Measurements from ENCODE around the gene OXA1L. TPM values are rescaled to one million over a fixed set of nuclear protein-coding genes. Genes with fewer than 3 reads are reported as not detected.
"Not testable (repeated sequence)": the region's sequence is repeated elsewhere in the genome, so short reads cannot be mapped to it uniquely, and the experiment has no call there.

OXA1L gene
- total RNA-seq, 1 donor from 2014 or later: 94.2 TPM

GRCh38 chr14:22768947-22769346 is 2.5 kb downstream of the OXA1L start:
- no peak for DNase-seq (ENCODE audit: low read depth, low spot score)

- DNase-seq (ENCODE audit: low read depth, low spot score): no peak
Observed at GRCh38 chr14:22769369-22769768, 2.9 kb downstream of the OXA1L start.

- no peak for DNase-seq (ENCODE audit: low read depth, low spot score)
Observed at GRCh38 chr14:22770481-22771187, 4.1 kb downstream of the OXA1L start.

GRCh38 chr14:22772725-22773124 is 6.2 kb downstream of the OXA1L start:
- no peak for DNase-seq (ENCODE audit: low read depth, low spot score)

GRCh38 chr14:22773162-22774010 is 6.9 kb downstream of the OXA1L start:
- no peak for DNase-seq (ENCODE audit: low read depth, low spot score)

- DNase-seq (ENCODE audit: low read depth, low spot score): no peak
Observed at GRCh38 chr14:22774011-22774706, 7.7 kb downstream of the OXA1L start.

- DNase-seq (ENCODE audit: low read depth, low spot score): no peak
Observed at GRCh38 chr14:22776215-22776614, 9.7 kb downstream of the OXA1L start.

- not testable (repeated sequence) for DNase-seq (ENCODE audit: low read depth, low spot score)
Observed at GRCh38 chr14:22776849-22777248, 10.4 kb downstream of the OXA1L start.

GRCh38 chr14:22778084-22778483 is 11.6 kb downstream of the OXA1L start:
- no peak for DNase-seq (ENCODE audit: low read depth, low spot score)

- DNase-seq (ENCODE audit: low read depth, low spot score): no peak
Observed at GRCh38 chr14:22780105-22780679, 13.7 kb downstream of the OXA1L start.

GRCh38 chr14:22780941-22781300 is 14.4 kb downstream of the OXA1L start:
- no peak for DNase-seq (ENCODE audit: low read depth, low spot score)

GRCh38 chr14:22781301-22781991 is 15.0 kb downstream of the OXA1L start:
- DNase-seq (ENCODE audit: low read depth, low spot score): no peak

GRCh38 chr14:22786685-22787084 is 20.2 kb downstream of the OXA1L start:
- DNase-seq (ENCODE audit: low read depth, low spot score): no peak

- no peak for DNase-seq (ENCODE audit: low read depth, low spot score)
Observed at GRCh38 chr14:22791301-22791700, 24.8 kb downstream of the OXA1L start.

GRCh38 chr14:22792158-22792557 is 25.7 kb downstream of the OXA1L start:
- no peak for DNase-seq (ENCODE audit: low read depth, low spot score)

GRCh38 chr14:22793550-22793949 is 27.1 kb downstream of the OXA1L start:
- not testable (repeated sequence) for DNase-seq (ENCODE audit: low read depth, low spot score)

- no peak for DNase-seq (ENCODE audit: low read depth, low spot score)
Observed at GRCh38 chr14:22793976-22794375, 27.5 kb downstream of the OXA1L start.

GRCh38 chr14:22794551-22794951 is 28.1 kb downstream of the OXA1L start:
- DNase-seq (ENCODE audit: low read depth, low spot score): no peak

GRCh38 chr14:22796087-22796707 is 29.7 kb downstream of the OXA1L start:
- DNase-seq (ENCODE audit: low read depth, low spot score): no peak

GRCh38 chr14:22797017-22797917 is 30.8 kb downstream of the OXA1L start:
- DNase-seq (ENCODE audit: low read depth, low spot score): no peak

Measured in pulmonary artery endothelial cell (primary cell).